ENCODE data around the gene ITGBL1.
"Not testable (repeated sequence)": the region's sequence is repeated elsewhere in the genome, so short reads cannot be mapped to it uniquely, and the experiment has no call there.

The ITGBL1 gene

DNA sequence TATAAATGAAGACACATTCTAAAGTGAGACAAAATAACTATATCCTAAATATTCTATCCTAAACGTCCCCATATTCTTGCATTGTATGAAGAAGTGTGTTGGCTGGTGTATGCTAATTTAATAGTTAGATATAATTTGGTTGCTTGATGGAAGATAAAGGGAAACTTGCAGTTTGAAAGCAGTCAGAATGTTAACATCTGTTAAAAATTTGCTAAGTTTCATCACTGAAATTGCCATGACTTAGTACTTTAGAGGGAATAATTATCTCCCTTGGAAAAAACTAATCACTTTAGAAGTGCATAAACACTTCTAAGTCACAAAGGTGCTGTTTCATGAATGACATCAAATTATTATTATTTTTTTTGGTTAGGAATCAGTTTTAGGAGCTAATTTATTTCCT is 61.6 kb downstream of the ITGBL1 start:
- no peak for DNase-seq (ENCODE audit: low spot score)

DNA sequence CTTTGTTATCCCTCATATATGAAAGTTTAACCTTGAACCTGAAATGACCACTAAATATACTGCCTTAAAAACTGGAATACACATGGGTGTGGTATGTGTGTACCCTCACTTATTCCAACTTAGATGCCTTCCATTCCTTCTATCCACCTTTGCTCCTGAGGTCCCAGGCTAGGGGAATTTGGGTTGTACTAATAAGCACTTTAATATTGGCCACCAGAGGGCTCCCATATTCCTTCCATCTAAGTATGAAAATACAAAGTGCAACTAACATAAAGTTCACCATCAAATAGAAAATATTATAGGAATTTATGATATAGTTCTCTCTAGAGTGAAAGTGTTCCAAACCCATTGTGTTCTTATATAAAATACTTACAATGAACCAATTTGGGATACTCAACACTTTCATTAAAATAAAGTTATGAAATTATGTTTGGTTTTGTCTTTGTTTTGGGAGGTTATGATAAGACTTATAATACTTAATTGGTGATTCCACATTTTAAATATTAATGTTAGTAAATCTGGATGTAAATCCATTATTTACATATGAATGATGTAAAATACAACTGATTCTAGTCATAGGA is 62.3 kb downstream of the ITGBL1 start:
- DNase-seq (ENCODE audit: low spot score), result peak; percentile 69

DNA sequence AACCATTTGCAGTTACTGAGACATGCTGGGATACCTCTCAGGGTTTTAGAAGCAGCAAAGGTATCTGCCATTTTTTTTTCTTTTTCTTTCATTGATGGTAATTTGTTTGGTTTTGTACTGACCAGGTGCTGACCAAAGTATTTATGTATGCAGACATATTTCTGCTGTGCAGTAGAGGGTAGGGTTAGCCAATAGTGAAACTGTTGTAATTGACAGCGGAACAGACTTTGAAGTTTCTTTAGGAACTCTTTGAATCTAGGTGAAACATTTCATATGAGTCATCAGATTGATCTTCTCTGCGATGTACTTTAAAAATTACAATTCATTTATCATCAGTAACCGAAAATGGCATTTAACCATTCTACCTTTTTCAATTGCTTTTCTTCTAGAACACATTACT is 63.0 kb downstream of the ITGBL1 start:
- DNase-seq (ENCODE audit: low spot score), result no peak

- DNase-seq (ENCODE audit: low spot score), result no peak
Measured at GRCh38 chr13:101516262-101516661, 63.8 kb downstream of the ITGBL1 start.

GRCh38 chr13:101520672-101521071 is 68.2 kb downstream of the ITGBL1 start:
- no peak for DNase-seq (ENCODE audit: low spot score)

GRCh38 chr13:101521371-101521770 is 68.9 kb downstream of the ITGBL1 start:
- DNase-seq (ENCODE audit: low spot score), result no peak

- DNase-seq (ENCODE audit: low spot score), result no peak
Measured at GRCh38 chr13:101522607-101523006, 70.1 kb downstream of the ITGBL1 start.

- no peak for DNase-seq (ENCODE audit: low spot score)
Measured at GRCh38 chr13:101523154-101524131, 71.0 kb downstream of the ITGBL1 start.

GRCh38 chr13:101527130-101527529 is 74.7 kb downstream of the ITGBL1 start:
- no peak for DNase-seq (ENCODE audit: low spot score)

DNA sequence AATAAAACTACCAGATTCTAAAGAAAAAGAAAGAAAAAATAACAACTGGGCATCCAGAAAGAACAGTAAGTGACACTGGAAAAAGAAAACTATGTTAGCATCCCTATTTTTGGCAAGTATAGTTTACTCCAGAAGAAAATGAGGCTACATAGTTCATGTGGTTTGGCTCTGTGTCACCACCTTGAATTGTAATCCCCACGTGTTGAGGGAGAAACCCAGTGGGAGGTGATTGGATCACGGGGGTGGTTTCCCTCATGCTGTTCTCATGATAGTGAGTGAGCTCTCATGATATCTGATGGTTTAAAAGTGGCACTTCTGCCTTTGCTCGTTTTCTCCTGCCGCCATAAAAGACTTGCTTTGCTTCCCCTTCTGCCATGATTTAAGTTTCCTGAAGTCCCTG is 76.9 kb downstream of the ITGBL1 start:
- DNase-seq (ENCODE audit: low spot score), result no peak

DNA sequence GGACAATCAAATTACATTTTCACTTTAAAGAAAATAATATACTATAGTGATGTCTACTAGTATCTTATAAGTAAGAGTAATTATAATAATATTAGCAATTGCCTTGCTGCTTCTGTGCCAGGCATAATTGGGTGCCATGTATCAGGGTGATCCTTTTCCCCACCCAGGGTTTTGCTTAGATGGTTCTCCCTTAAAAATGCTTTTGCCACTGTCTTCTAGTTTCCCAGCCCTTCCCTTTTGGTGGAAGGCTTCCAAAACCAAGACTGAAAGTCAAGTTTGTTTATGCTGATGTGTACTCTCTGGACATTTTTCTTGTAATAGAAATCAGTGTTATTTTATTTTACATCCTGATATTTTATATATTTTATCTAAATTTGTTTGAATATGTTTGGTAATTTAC is 77.8 kb downstream of the ITGBL1 start:
- DNase-seq (ENCODE audit: low spot score), result no peak

DNA sequence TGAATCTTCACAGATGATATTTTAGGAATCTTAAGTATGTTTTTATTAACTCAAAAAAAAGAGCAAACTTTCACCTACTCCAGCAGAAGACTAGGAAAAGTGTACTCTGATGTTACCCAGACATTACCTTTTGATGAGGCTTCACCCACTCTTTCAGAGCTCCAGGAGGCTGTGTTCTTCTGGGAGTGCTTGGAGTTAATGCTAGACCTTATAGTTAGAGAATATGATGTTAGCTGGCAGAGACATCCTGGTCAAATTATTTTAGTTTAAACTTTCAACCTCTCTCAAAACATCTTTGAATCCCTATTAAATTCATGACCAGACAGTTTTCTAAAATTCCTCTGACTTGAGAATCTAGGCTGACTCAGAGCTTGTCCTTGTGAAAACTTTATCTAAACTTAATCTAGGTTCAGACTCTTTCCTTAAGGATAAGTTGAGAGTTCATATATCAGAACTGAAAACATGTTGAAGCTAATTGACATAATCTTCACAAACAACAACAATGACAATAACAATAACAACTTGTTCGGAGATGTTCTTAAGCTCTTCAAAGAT is 82.8 kb downstream of the ITGBL1 start:
- no peak for DNase-seq (ENCODE audit: low spot score)

DNA sequence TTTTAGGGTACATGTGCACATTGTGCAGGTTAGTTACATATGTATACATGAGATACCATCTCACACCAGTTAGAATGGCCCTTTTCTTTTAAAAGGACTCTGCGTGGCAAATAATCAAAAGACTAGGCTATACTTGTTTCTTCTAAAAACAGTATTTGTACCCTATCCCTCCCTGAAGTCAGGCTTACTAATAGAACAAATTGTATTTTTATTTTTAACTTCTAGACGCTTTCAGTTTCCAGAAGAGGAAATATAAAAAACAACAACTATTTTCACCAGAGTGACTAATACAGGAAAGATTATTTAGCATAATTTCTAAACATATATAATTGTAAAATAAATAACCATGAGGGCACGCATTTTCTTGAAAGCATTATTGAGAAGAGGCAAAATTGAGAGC is 83.6 kb downstream of the ITGBL1 start:
- no peak for DNase-seq (ENCODE audit: low spot score)

DNA sequence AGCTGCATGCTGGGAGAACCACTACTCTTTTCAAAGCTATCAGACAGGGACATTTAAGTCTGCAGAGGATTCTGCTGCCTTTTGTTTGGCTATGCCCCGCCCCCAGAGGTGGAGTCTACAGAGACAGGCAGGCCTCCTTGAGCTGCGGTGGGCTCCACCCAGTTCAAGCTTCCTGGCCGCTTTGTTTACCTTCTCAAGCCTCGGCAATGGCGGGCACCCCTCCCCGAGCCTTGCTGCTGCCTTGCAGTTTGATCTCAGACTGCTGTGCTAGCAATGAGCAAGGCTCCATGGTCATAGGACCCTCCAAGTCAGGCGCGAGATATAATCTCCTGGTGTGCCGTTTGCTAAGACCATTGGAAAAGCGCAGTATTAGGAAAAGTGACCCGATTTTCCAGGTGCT is 92.1 kb downstream of the ITGBL1 start:
- not testable (repeated sequence) for DNase-seq (ENCODE audit: low spot score)

GRCh38 chr13:101544979-101545378 is 92.5 kb downstream of the ITGBL1 start:
- DNase-seq (ENCODE audit: low spot score), result no peak

GRCh38 chr13:101545521-101545920 is 93.0 kb downstream of the ITGBL1 start:
- DNase-seq (ENCODE audit: low spot score), result no peak

DNA sequence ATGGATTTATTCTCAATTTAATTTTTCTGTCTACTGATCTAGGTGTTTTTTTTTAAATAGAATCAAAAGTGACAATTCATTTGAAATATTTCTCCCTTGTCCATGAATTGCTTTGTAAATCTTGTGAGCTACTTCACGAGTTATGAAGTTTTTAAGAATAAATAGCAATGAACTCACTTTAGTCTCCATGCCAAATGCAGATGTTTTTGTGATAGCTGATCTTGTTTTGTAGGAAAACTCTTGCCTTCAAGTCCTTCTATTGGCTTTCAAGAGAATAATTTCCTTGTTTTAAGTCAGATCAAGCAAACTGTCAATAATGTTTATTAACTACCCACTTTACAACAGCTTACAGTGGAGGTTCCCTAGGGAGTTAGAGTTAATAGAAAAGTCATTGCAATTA is 99.8 kb downstream of the ITGBL1 start:
- no peak for DNase-seq (ENCODE audit: low spot score)

GRCh38 chr13:101552786-101553185 is 100.3 kb downstream of the ITGBL1 start:
- no peak for DNase-seq (ENCODE audit: low spot score)

- DNase-seq (ENCODE audit: low spot score), result no peak
Measured at GRCh38 chr13:101554420-101555125, 102.1 kb downstream of the ITGBL1 start.

GRCh38 chr13:101555610-101556009 is 103.1 kb downstream of the ITGBL1 start:
- peak; percentile 65 for DNase-seq (ENCODE audit: low spot score)

DNA sequence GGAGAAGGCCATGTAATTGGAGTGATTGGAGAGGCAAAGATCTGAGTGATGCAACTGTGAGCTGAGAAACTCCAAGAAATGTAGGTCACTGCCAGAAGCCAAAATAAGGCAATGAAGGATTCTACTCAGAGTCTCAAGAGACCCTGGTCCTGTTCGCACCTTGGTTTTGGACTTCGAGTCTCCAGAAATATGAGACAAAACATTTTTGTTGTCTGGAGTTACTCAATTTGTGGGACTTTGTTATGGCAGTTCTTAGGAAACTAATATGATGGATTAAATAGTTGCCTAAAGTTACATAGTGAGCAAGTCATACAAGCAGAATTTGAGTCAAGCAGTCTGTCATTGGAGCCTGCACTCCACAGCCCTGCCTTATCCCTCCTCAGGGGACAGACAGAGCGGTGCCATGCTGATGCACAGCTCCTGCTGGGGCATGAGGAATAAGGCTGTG is 104.2 kb downstream of the ITGBL1 start:
- DNase-seq (ENCODE audit: low spot score), result no peak

DNA sequence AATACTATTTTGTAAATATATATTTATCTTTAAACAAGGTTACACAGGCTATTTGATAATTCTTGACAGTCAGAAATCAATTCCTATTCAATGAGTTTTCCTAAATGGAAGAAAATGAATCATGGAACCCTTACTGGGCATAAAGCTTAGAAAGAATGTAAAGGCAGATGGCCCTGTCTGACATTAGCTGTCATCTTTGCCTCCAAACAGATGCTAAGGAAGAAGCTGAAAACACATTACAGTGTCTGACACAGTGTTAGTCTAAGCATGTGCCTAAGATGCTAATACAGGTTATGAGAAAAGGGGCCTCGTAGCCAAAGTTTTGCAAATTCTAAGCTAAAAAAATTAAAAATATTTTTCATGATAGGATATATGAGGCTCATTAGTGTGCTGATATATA is 112.8 kb downstream of the ITGBL1 start:
- no peak for DNase-seq (ENCODE audit: low spot score)

GRCh38 chr13:101567841-101568240 is 115.4 kb downstream of the ITGBL1 start:
- DNase-seq (ENCODE audit: low spot score), result no peak

All from hematopoietic multipotent progenitor cell treated with erythropoietin and hydrocortisone succinate and interleukin-3 and kit ligand, for 15 days (in vitro differentiated cells).